OCI-LY1 (cell line): ENCODE results near the gene LPCAT1.

ENCODE experiments used
- H2AFZ ChIP-seq: fragments of 200-600 bp; sonication (generic), shearing (Covaris generic); 2 replicates; pipeline ENCODE4 v1.6.0; 2014; ENCODE audit warnings: antibody characterized with exemption, mild to moderate bottlenecking, low read length
- H3F3A ChIP-seq: fragments of 200-600 bp; sonication (generic), shearing (Covaris generic); 2 replicates; pipeline ENCODE4 v1.6.0; 2014; ENCODE audit warnings: mild to moderate bottlenecking, antibody characterized with exemption, low read length, moderate library complexity; ENCODE audit not compliant: insufficient read depth
- H3K27ac ChIP-seq: fragments of 200-600 bp; sonication (generic); 2 replicates; pipeline ENCODE4 v1.5.1; 2014; ENCODE audit warnings: low read length, mixed run types, mild to moderate bottlenecking, low read depth; ENCODE audit not compliant: poor library complexity, severe bottlenecking
- H3K27me3 ChIP-seq: fragments of 200-600 bp; sonication (generic); 2 replicates; pipeline ENCODE4 v1.6.0; 2014; ENCODE audit warnings: antibody characterized with exemption, mild to moderate bottlenecking, low read length, moderate library complexity; ENCODE audit not compliant: insufficient read depth
- H3K36me3 ChIP-seq: fragments of 200-600 bp; sonication (generic); 2 replicates; pipeline ENCODE4 v1.6.1; 2014; ENCODE audit warnings: mild to moderate bottlenecking, antibody characterized with exemption, low read length, moderate library complexity, mixed read lengths; ENCODE audit not compliant: insufficient read depth
- H3K4me1 ChIP-seq: fragments of 200-600 bp; sonication (generic); 2 replicates; pipeline ENCODE4 v1.5.1; 2014; ENCODE audit warnings: mild to moderate bottlenecking, low read length, moderate library complexity; ENCODE audit not compliant: insufficient read depth, severe bottlenecking
- H3K4me2 ChIP-seq: fragments of 200-600 bp; sonication (generic), shearing (Covaris generic); 2 replicates; pipeline ENCODE4 v1.6.1; 2014; ENCODE audit warnings: low read length
- H3K4me3 ChIP-seq: fragments of 200-600 bp; sonication (generic); 2 replicates; pipeline ENCODE4 v1.5.1; 2014; ENCODE audit warnings: low read length, low read depth, mild to moderate bottlenecking, mixed read lengths; ENCODE audit not compliant: poor library complexity, severe bottlenecking
- H3K79me2 ChIP-seq: fragments of 200-600 bp; shearing (Covaris generic); 2 replicates; pipeline ENCODE4 v1.6.1; 2016; ENCODE audit warnings: mixed run types, low read length, mixed read lengths; ENCODE audit not compliant: insufficient read depth
- H3K9ac ChIP-seq: fragments of 200-600 bp; sonication (generic), shearing (Covaris generic); 2 replicates; pipeline ENCODE4 v1.6.1; 2014; ENCODE audit warnings: mild to moderate bottlenecking, low read length, mixed read lengths
- H3K9me2 ChIP-seq: fragments of 200-600 bp; sonication (generic), shearing (Covaris generic); 2 replicates; pipeline ENCODE4 v1.6.1; 2014; ENCODE audit warnings: low read depth, mild to moderate bottlenecking, low read length, mixed read lengths
- H3K9me3 ChIP-seq: fragments of 200-600 bp; shearing (Covaris generic); 2 replicates; pipeline ENCODE4 v1.6.1; 2014; ENCODE audit warnings: low read length, mixed read lengths
- H4K20me1 ChIP-seq: fragments of 200-600 bp; sonication (generic), shearing (Covaris generic); 2 replicates; pipeline ENCODE4 v1.6.0; 2016; ENCODE audit warnings: mild to moderate bottlenecking, low read length; ENCODE audit not compliant: insufficient read depth
- EZH2 ChIP-seq: fragments of 200-600 bp; sonication (generic), shearing (Covaris generic); IDR thresholded peaks from 2 replicates; pipeline ENCODE4 v1.8.0; 2017; ENCODE audit warnings: borderline replicate concordance, mixed run types, mild to moderate bottlenecking, antibody characterized with exemption, low read length, moderate library complexity, mixed read lengths
- TF ChIP-seq, protein P1 (sequence below): fragments of 200-600 bp; sonication (generic), shearing (Covaris generic); IDR thresholded peaks from 2 replicates; pipeline ENCODE4 v1.5.1; 2017; ENCODE audit warnings: mild to moderate bottlenecking, antibody characterized with exemption, low read length, moderate library complexity, mixed read lengths

The LPCAT1 gene

DNA sequence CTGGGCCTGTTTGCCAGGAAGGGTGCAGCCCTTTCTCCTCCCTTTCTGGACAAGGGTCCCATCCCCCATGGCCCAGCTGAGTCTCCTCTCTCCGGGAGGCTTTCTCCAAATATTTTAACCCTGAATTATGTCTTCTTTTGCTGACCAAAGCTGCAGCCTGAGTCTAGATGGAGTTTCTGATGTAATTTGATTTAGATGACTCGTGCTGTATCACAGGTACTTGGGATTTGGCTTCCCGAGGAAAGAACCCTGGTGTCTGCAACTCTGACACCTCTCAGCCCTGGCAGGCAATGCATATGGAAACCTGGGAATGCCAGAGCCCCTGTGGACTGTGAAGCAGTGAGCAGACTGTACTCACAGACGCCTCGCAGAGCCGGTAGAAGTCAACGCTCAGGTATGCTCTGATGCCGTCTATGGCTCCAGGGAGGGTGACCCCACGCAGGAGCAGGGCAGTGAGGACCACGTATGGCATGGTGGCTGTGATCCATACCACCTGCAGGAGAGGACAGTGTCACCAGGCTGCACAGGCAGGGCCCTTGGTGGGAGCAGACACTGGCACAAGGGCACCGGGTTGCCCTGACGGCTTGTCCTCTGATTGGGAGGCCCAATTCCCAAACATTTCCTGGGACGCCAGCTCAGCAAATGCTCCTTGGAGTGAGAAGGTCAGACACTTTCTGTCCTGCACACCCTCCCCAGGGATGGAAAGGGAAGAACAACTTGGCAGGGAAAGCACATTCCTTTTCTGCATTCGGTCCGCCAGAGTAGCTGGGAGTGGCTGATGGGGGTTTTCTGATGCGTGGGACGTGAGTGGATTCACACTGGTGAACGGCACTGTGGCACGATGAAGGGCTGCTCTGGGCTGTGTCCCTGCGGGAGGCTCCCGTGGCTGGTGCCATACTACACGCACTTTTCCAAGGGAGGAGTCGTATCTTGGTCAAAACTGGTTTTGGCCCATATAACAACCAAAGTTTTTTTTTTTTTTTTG is 103.3 kb downstream of the LPCAT1 start:
- no peaks in the 10 kb centered on the region for H3K9me3 ChIP-seq
- H3K4me1 ChIP-seq = no peaks in the 10 kb centered on the region
- H3K9ac ChIP-seq = no peak overlapping the region
- H3K4me2 ChIP-seq = no peak overlapping the region
- H3K27me3 ChIP-seq = no peaks in the 10 kb centered on the region
- H3K9me2 ChIP-seq = no peaks in the 10 kb centered on the region
- no peak overlapping the region for H2AFZ ChIP-seq
- H3F3A ChIP-seq = no peaks in the 10 kb centered on the region
- no peaks in the 10 kb centered on the region for H4K20me1 ChIP-seq
- H3K36me3 ChIP-seq = no peaks in the 10 kb centered on the region
- no peak overlapping the region for H3K4me3 ChIP-seq
- no peaks in the 10 kb centered on the region for H3K79me2 ChIP-seq
- TF ChIP-seq, protein P1, sequence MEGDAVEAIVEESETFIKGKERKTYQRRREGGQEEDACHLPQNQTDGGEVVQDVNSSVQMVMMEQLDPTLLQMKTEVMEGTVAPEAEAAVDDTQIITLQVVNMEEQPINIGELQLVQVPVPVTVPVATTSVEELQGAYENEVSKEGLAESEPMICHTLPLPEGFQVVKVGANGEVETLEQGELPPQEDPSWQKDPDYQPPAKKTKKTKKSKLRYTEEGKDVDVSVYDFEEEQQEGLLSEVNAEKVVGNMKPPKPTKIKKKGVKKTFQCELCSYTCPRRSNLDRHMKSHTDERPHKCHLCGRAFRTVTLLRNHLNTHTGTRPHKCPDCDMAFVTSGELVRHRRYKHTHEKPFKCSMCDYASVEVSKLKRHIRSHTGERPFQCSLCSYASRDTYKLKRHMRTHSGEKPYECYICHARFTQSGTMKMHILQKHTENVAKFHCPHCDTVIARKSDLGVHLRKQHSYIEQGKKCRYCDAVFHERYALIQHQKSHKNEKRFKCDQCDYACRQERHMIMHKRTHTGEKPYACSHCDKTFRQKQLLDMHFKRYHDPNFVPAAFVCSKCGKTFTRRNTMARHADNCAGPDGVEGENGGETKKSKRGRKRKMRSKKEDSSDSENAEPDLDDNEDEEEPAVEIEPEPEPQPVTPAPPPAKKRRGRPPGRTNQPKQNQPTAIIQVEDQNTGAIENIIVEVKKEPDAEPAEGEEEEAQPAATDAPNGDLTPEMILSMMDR = no peak
- no peak for TF ChIP-seq EZH2
- H3K27ac ChIP-seq = no peak overlapping the region

DNA sequence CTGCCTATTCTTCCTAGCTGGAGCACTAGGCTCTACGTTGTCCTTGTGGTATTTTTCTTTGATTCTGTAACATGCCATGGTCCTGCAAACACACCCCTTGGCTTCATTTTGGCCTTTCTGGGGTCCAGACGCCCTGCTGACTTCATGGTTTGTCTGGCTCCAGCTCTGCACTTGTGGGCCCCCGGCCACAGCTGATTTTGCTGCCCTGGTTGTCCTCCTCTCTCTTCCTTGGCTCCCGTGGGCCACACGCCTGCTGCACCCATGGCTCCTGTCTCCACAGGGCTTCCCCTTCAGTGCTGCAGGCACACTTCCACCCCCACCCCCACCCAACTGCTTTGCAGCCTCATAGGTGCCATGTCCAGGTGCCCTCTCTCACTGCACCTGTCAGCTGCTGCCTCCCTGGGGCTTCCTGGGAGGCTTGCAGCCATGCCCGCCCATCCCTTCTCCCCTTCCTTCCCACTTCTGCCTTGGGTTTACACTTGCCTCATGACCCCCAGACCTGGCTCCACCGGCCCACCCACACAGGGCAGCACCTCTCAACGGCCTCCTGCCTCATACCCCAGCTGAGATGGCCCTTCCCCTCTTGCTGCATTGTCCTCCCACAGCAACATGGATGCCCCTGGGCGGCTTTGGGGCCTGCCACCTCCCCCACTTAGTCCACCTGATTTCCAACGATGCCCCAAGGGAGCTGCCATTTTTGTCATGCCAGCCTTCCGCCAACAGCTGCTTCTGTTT is 104.1 kb downstream of the LPCAT1 start:
- Histone ChIP-seq H3K4me3 (no peak overlapping the region), H3K9me2 (no peaks in the 10 kb centered on the region)

DNA sequence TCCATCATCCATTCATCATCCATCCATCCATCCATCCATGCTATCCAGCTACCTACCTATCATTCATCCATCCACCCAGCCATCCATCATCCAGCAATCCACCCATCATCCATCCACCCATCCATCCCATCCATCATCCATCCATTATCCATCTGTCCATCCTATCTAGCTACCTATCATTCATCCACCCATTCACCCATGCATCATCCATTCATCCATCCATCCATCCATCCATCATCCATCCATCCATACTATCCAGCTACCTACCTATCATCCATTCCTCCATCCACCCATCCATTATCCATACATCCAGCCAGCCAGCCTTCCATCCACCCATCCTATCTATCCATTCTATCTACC is 104.9 kb downstream of the LPCAT1 start:
- Histone ChIP-seq H4K20me1 (no peaks in the 10 kb centered on the region), H3K4me2 (no peak overlapping the region), H3K4me3 (no peak overlapping the region), H3K36me3 (no peaks in the 10 kb centered on the region), H3K4me1 (no peaks in the 10 kb centered on the region), H3K9me2 (no peaks in the 10 kb centered on the region), H3K27ac (no peak overlapping the region), H3F3A (no peaks in the 10 kb centered on the region), H2AFZ (no peak overlapping the region), H3K9ac (no peak overlapping the region), H3K27me3 (no peaks in the 10 kb centered on the region), H3K9me3 (no peaks in the 10 kb centered on the region), H3K79me2 (no peaks in the 10 kb centered on the region)
- TF ChIP-seq, protein P1 = no peak
- no peak for TF ChIP-seq EZH2

More for the DNA sequence above, 104.1 kb downstream of the LPCAT1 start:
- Histone ChIP-seq H3K4me2 (no peak overlapping the region), H4K20me1 (no peaks in the 10 kb centered on the region), H3K79me2 (no peaks in the 10 kb centered on the region), H3K36me3 (no peaks in the 10 kb centered on the region), H3K4me1 (no peaks in the 10 kb centered on the region), H3K9me3 (no peaks in the 10 kb centered on the region), H3K9ac (no peak overlapping the region), H2AFZ (no peak overlapping the region), H3F3A (no peaks in the 10 kb centered on the region), H3K27ac (no peak overlapping the region), H3K27me3 (no peaks in the 10 kb centered on the region)
- TF ChIP-seq EZH2 = no peak
- TF ChIP-seq, protein P1 = no peak
